Superior temporal gyrus (tissue), 1 donor: ENCODE data around the gene ZNF808.
"Not testable (repeated sequence)": the region's sequence is repeated elsewhere in the genome, so short reads cannot be mapped to it uniquely, and the experiment has no call there.

Experiments
- DNase-seq: peaks from one replicate; pipeline ENCODE4 v3.0.0-alpha.2; 2016; ENCODE audit errors: extremely low spot score

The ZNF808 gene

GRCh38 chr19:52527134-52527955, at the start of gene ZNF808:
Gene ZNF808 (plus strand): TSS chr19:52527668. CDS start chr19:52543285, 15,617 bp downstream.
- DNase-seq: peak; percentile 82

DNA sequence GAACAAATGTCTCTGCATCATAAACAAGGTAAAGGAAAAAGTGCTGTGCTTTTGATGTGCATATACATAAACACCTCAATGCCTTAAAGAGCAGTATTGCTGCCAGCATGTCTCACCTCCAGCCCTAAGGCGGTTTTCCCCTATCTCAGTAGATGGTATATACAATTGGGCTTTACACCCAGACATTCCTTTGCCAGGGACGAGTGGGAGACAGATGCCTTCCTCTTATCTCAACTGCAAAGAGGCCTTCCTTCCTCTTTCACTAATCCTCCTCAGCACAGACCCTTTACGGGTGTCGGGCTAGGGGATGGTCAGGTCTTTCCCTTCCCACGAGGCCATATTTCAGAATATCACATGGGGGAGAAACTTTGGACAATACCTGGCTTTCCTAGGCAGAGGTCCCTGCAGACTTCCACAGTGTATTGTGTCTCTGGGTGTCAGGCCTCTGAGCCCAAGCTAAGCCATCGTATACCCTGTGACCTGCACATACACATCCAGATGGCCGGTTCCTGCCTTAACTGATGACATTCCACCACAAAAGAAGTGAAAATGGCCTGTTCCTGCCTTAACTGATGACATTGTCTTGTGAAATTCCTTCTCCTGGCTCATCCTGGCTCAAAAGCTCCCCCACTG, 43.2 kb upstream of the ZNF808 start:
- not testable (repeated sequence) for DNase-seq

DNA sequence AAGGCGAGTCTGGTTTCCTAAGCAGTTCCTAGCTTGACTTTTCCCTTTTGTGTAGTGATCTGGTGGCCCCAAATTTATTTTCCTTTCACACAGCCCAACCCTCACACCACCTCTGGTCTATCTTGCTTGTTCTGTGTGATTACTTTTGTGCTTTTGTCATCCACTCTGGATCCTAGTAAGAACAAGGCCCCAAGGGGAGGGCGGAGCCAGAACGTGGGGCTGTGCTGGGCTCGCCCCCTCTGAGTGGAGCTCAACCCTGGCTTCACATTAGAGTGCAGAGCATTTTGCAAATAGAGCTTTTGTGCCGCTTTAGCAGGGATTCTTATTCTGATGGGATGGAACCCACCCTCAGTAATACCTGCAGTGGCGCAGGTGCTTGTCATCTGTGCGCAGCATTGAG, 42.4 kb upstream of the ZNF808 start:
- not testable (repeated sequence) for DNase-seq

- not testable (repeated sequence) for DNase-seq
Measured at GRCh38 chr19:52485561-52486240, 41.8 kb upstream of the ZNF808 start.

DNA sequence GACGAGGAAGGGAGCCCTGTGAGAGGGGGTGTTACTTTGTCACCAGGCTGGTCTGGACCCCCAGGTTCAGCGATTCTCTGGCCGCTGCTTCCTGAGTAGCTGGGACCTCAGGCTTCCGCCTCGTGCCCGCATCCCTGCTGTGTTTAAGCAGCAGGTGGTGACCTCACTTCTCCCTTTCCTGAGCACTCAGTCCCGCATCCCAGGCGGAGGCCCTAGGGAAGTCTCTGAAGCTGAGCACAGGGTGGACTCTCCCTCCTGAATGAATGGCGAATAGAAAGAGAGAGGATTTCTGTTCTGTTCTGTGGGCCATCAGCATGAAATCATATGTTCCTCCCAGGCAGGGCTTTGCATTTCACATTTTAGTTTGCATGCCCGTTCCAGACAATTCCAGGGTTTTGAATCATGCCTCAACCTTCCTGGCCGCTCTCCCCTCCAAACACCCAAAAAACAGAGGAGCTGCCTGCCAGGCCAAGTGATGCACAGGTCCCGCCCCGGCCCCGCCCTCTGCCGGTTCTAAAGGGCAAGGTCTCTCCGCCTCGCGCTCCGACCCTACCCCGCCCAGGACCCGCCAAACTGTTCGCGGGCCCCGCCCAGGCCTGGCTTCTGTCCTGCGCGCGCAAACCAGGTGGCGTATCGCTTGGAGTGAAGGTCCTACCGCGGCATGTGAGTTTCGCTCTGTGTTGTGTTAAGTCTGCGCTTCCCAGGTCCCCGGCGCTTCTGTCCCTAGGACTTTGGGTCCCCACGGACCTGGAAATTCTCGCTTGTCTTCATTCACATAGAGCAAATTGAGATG, 35.1 kb upstream of the ZNF808 start:
- no peak for DNase-seq

GRCh38 chr19:52492994-52493470, 34.4 kb upstream of the ZNF808 start:
- no peak for DNase-seq

DNA sequence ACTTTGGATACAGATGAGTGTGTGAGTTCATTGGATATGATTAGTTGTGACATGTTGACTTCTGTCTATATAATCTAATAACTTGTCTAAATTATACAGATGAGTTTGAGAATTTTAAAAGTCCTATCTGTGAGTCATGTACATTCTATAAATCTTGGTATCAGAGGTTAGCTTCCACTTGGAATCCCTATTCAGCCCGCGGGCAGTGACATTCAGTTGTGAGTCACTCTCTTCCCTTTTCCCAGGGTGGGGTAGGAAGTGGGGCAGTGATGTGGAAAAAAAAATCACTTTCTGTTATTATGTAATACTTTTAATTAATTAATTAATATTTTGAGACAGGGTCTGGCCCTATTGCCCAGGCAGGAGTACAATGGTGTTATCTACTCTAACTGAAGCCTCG, 33.0 kb upstream of the ZNF808 start:
- DNase-seq: no peak

DNA sequence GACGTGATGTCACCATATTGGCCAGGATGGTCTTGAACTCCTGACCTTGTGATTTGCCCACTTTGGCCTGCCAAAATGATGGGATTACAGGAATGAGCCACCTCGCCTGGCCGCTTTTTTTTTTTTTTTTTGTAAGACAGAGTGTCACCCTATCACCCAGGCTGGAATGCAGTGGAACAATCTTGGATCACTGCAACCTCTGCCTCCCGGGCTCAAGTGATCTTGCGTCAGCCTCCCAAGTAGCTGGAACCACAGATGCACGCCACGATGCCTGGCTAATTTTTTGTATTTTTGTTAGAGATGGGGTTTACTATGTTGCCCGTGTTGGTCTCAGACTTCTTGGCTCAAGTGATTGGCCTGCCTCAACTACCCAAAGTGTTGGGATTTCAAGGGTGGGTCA, 28.9 kb upstream of the ZNF808 start:
- no peak for DNase-seq

DNA sequence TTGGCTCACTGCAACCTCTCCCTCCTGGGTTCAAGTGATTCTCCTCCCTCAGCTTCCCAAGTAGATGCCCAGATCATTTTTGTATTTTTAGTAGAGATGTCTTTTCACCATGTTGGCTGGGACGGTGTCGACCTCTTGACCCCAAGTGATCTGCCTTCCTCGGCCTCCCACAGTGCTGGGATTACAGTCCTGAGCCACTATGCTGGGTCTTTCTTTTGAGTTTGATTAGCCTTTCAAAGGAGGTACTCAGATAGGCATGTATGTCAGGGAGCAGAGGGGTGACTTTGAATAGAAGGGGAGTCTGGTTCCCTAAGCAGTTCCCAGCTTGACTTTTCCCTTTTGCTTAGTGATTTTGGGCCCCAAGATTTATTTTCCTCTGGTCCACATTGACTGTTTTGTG, 27.0 kb upstream of the ZNF808 start:
- not testable (repeated sequence) for DNase-seq

GRCh38 chr19:52500991-52501390, 26.5 kb upstream of the ZNF808 start:
- not testable (repeated sequence) for DNase-seq

GRCh38 chr19:52507266-52507665, 20.2 kb upstream of the ZNF808 start:
- no peak for DNase-seq

DNA sequence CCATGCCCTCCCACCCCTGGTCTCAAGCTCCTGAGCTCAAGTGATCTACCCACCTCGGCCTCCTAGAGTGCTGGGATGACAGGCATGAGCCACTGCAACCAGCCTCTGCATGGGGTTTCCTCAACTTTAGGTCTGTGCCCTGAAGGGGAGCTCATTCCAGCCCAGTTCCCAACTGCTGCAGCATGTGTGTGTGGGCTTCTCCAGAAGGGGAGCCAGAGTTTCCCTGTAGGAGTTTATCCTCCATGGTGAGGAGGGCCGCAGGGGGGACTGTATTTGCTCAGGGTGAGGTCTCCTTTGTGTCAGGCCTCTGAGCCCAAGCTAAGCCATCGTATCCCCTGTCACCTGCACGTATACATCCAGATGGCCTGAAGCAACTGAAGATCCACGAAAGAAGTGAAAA, 11.3 kb upstream of the ZNF808 start:
- no peak for DNase-seq

DNA sequence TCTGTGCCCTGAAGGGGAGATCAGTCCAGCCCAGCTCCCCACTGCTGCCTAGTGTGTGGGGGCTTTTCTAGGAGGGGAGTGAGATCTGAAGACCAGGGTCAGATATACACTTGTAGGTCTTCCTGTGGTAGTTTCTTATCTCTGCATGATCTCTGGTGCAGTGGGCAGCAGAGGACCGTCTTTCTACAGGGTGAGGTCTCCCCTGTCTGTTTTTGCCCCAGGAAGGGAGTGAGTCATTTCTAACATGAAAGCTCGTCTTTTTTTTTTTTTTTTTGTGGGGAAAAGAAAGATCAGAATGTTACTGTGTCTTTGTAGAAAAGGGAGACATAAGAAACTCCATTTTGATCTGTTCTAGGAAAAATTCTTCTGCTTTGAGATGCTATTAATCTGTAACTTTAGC, 8.8 kb upstream of the ZNF808 start:
- no peak for DNase-seq

DNA sequence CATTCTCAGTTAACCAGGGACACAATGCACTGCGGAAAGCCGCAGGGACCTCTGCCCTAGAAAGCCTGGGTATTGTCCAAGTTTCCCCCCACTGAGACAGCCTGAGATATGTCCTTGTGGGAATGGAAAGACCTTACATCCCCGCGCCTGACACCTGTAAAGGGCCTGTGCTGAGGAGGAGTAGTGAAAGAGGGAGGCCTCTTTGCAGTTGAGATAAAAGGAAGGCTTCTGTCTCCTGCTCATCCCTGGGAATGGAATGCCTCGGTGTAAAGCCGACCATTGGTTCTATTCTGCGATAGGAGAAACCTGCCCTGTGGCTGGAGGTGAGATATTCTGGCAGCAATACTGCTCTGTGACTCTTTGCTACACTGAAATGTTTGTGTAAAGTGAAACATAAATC, 8.3 kb upstream of the ZNF808 start:
- DNase-seq: not testable (repeated sequence)

- no peak for DNase-seq
Measured at GRCh38 chr19:52520013-52520412, 7.5 kb upstream of the ZNF808 start.

DNA sequence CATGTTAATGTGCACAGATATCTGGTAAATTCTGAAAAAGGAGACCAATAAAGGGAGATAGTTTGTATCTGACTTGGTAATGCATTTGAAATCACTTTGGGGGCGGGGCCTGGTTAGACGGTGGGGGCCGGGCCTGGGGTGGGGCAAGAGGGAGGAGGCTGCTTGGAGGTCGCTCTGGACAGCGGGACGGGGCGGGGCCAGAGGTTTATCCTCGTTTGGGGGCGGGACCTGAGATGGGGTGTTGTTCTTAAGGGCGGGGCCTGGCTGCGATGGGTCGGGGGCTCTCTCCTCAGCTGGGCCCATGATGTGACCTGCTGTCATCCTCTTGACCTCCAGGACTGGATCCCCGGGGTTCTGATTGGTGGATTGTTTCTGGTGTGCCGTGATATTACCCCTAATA, 4.9 kb upstream of the ZNF808 start:
- no peak for DNase-seq

- no peak for DNase-seq
Measured at GRCh38 chr19:52524086-52524485, 3.4 kb upstream of the ZNF808 start.

DNA sequence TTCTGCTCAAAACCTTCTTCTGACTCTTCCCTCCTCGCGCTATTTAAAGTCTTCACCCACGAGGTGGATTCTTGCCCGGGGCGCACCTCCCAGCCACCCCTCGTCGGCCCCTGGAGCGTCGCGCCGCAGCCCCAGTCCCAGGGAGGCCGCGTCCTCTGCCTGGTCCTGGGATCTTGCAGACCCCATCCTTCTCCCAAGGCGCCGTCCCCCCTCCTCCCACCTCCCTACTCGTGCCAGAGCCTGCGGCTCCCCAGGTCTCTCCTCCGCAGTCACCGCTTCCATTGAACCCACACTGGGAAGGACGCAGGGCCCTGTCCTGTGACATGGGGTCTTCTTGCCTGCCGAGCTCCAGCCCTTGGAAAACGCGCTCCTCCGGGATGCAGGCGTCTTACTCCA, 486 bp downstream of the ZNF808 start:
- no peak for DNase-seq

GRCh38 chr19:52532480-52532879, 5.0 kb downstream of the ZNF808 start:
- no peak for DNase-seq

DNA sequence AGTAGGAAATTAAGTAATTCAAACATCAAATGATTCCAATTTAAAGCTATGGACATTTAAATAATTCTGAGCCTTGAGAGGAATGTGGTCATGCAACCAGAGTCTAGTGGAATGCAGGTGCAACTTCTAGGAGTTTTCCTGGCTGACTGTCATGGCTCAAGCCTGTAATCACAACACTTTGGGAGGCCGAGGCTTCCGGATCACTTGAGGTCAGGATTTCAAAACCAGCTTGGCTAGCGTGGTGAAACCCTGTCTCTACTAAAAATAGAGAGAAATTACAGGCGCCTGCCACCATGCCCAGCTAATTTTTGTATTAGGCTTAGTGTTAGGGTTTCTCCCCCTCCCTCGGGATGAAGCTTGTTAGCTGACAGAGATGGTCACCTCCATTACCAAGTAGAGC, 6.4 kb downstream of the ZNF808 start:
- no peak for DNase-seq

DNA sequence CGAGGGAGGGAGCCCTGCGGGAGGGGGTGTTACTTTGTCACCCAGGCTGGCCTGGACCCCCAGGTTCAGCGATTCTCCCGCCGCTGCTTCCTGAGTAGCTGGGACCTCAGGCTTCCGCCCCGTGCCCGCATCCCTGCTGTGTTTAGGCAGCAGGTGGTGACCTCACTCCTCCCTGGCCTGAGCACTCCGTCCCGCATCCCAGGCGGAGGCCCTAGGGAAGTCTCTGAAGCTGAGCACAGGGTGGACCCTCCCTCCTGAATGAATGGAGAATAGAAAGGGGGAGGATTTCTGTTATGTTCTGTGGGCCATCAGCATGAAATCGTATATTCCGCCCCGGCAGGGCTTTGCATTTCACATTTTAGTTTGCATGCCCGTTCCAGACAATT, 7.9 kb downstream of the ZNF808 start:
- not testable (repeated sequence) for DNase-seq
